Spleen (tissue), 11 donors: ENCODE data around the gene BIRC5. TPM values are rescaled to one million over a fixed set of nuclear protein-coding genes. Genes with fewer than 3 reads are reported as not detected.
"Not testable (repeated sequence)": the region's sequence is repeated elsewhere in the genome, so short reads cannot be mapped to it uniquely, and the experiment has no call there.

Experiments
- DNase-seq: peaks from one replicate; pipeline ENCODE4 v3.0.0-alpha.2; 2020
- H3K27ac ChIP-seq, 8 donors: fragments of 200-600 bp; sonication (generic) in 7 of 8; 1 replicate in 4 of 8; 2 replicates in 4 of 8; pipeline versions ENCODE4 v1.5.0 to v1.8.0; 2016 to 2021; ENCODE audit warnings: inconsistent platforms in 4 of 8, mild to moderate bottlenecking in 4 of 8, moderate library complexity in 1 of 8
- H3K27me3 ChIP-seq, 7 donors: fragments of 200-600 bp; sonication (generic) in 6 of 7; replicated peaks in 1 of 7; 1 replicate in 4 of 7; 2 replicates in 3 of 7; pipeline versions ENCODE4 v1.5.0 to v1.8.0; 2016 to 2021; ENCODE audit warnings: inconsistent platforms in 3 of 7, mild to moderate bottlenecking in 1 of 7
- H3K36me3 ChIP-seq, 6 donors: fragments of 200-600 bp; sonication (generic) in 5 of 6; 1 replicate in 4 of 6; 2 replicates in 2 of 6; pipeline versions ENCODE4 v1.5.0 to v1.8.0; 2016 to 2021; ENCODE audit warnings: inconsistent platforms in 2 of 6
- H3K4me1 ChIP-seq, 6 donors: fragments of 200-600 bp; sonication (generic) in 5 of 6; 1 replicate in 3 of 6; 2 replicates in 3 of 6; pipeline versions ENCODE4 v1.5.0 to v1.8.0; 2016 to 2021; ENCODE audit warnings: inconsistent platforms in 3 of 6
- H3K4me3 ChIP-seq, 8 donors: fragments of 200-600 bp; sonication (generic) in 7 of 8; 1 replicate in 4 of 8; 2 replicates in 4 of 8; pipeline versions ENCODE4 v1.5.0 to v1.8.0; 2016 to 2021; ENCODE audit warnings: inconsistent platforms in 4 of 8, mild to moderate bottlenecking in 4 of 8, moderate library complexity in 2 of 8
- H3K9me3 ChIP-seq, 8 donors: fragments of 200-600 bp; sonication (generic) in 7 of 8; 1 replicate in 4 of 8; 2 replicates in 4 of 8; pipeline versions ENCODE4 v1.5.0 to v1.8.0; 2016 to 2021; ENCODE audit warnings: inconsistent platforms in 4 of 8
- CTCF ChIP-seq, 11 experiments: fragments of 200-600 bp in 7 of 11; fragments of 450-650 bp in 4 of 11; sonication (generic) in 4 of 11; IDR thresholded peaks in 8 of 11; conservative IDR thresholded peaks in 3 of 11; 1 replicate in 7 of 11; 2 replicates in 4 of 11; pipeline versions ENCODE4 v1.4.0 to v1.8.0; 2016 to 2021; ENCODE audit warnings: antibody characterized with exemption in 11 of 11, inconsistent platforms in 4 of 11, mild to moderate bottlenecking in 1 of 11
- POLR2A ChIP-seq, 3 donors: fragments of 450-650 bp; IDR thresholded peaks; one replicate each; pipeline ENCODE4 v1.5.1; 2017; ENCODE audit warnings: antibody characterized with exemption in 3 of 3, mild to moderate bottlenecking in 1 of 3
- POLR2AphosphoS5 ChIP-seq, 3 donors: sonication (generic); formaldehyde crosslinking; IDR thresholded peaks; one replicate each; pipeline ENCODE4 v1.5.1; 2017; ENCODE audit warnings: antibody characterized with exemption in 3 of 3
- WGBS, 5 donors: extraction: QIAGEN DNeasy Blood & Tissue Kit in 3 of 5; methylation state at CpG; one replicate each; pipeline versions ENCODE4 v1.1.5 to v1.1.7; 2013 to 2018; 5-methylcytosine and 5-hydroxymethylcytosine counted together
- intact Hi-C: fragments of 100-400 bp; cut with DNase I; formaldehyde crosslinking; loops from one replicate; pipeline ENCODE4 v1.15.0; 2023; ENCODE audit warnings: low total_unique reads
- polyA plus RNA-seq, 3 donors: library from polyadenylated mRNA; stranded (reverse); fragments of 200-250 nt; gene quantifications; one replicate each; pipeline ENCODE4 v1.2.1, GENCODE V29; 2013
- total RNA-seq, 7 donors: library from RNA; depleted of rRNA in 3 of 7; stranded (reverse); fragments of >200 nt in 3 of 7; fragmentation: NEBNext Ultra II Directional in 4 of 7; extraction: Animal tissue kit (Norgen Biotek cat#: 25700) in 4 of 7; gene quantifications; one replicate each; pipeline versions ENCODE4 v1.1.0 to v1.2.1, GENCODE V29; 2016 to 2021
- donor health status: healthy with polysubstance abuse.
- donor health status: DM: no; HTN: no; CAD: no; lungs with moderate emphysema.
- donor health status: DM: no; HTN: no; CAD: no.
- donor health status: Bipolar disorder and iron deficiency.
- donor health status: healthy.
- donor health status: DM: no; HTN: no; CAD: no.
- donor health status: DM: yes; HTN: yes; CAD: no.

The BIRC5 gene
- total and polyA plus RNA-seq, 10 donors, result 2.1 to 11.9 (median 6.7) TPM

GRCh38 chr17:78250891-78251772 is 37.1 kb downstream of the BIRC5 start:
- TF ChIP-seq CTCF (IDR thresholded peaks at IDR 0.05 in 8 of 11, conservative IDR thresholded peaks at IDR 0.05 in 3 of 11) (peak; percentile 95 to 100 (median 99)), POLR2AphosphoS5 (IDR thresholded peaks at IDR 0.05) (peak; percentile 73 to 91 (median 78)), POLR2A (IDR thresholded peaks at IDR 0.05) (no peak)
- WGBS, 5 donors, result 14 to 41% (median 23%) methylated on average over 17 to 27 of the region's 27 CpGs
- intact Hi-C loops, result loop anchor here (5.0 kb wide), 1 partner anchor 139 kb away; no protein-coding TSS in a partner anchor
- Histone ChIP-seq H3K36me3 (no peaks in the 10 kb centered on the region), H3K27me3 (no peaks in the 10 kb centered on the region), H3K27ac (peak overlapping the region in 5 of 8 donors; percentile 25 to 94 (median 71)), H3K4me3 (peak overlapping the region in 4 of 8 donors; percentile 7 to 50 (median 14)), H3K4me1 (peaks cover 32 to 77% (median 50%) of the 10 kb centered on the region in 6 donors), H3K9me3 (no peaks in the 10 kb centered on the region)
- DNase-seq, result peak; percentile 98

GRCh38 chr17:78251773-78252103 is 37.7 kb downstream of the BIRC5 start:
- H3K27ac ChIP-seq, result peak overlapping the region in 4 of 8 donors; percentile 42 to 94 (median 75)
- no peaks in the 10 kb centered on the region for H3K27me3 ChIP-seq
- WGBS, 5 donors, result 37 to 57% (median 50%) methylated on average over 5 to 6 of the region's 6 CpGs
- no peak for DNase-seq
- intact Hi-C loops, result loop anchor here (5.0 kb wide), 1 partner anchor 139 kb away; no protein-coding TSS in a partner anchor
- no peaks in the 10 kb centered on the region for H3K9me3 ChIP-seq
- peak overlapping the region in 5 of 8 donors; percentile 5 to 50 (median 13) for H3K4me3 ChIP-seq
- TF ChIP-seq POLR2A (IDR thresholded peaks at IDR 0.05), result no peak
- TF ChIP-seq CTCF (IDR thresholded peaks at IDR 0.05 in 8 of 11, conservative IDR thresholded peaks at IDR 0.05 in 3 of 11), result no peak
- TF ChIP-seq POLR2AphosphoS5 (IDR thresholded peaks at IDR 0.05), result no peak
- H3K4me1 ChIP-seq, result peaks cover 32 to 84% (median 56%) of the 10 kb centered on the region in 6 donors
- no peaks in the 10 kb centered on the region for H3K36me3 ChIP-seq

- Histone ChIP-seq H3K27me3 (no peaks in the 10 kb centered on the region), H3K4me3 (peak overlapping the region in 5 of 8 donors; percentile 5 to 50 (median 13)), H3K9me3 (no peaks in the 10 kb centered on the region), H3K4me1 (peaks cover 32 to 88% (median 60%) of the 10 kb centered on the region in 6 donors), H3K36me3 (no peaks in the 10 kb centered on the region), H3K27ac (peak overlapping the region in 7 of 8 donors; percentile 22 to 94 (median 57))
- peak; percentile 68 to 84 (median 83) for TF ChIP-seq POLR2AphosphoS5 (IDR thresholded peaks at IDR 0.05)
- TF ChIP-seq POLR2A (IDR thresholded peaks at IDR 0.05), result no peak
- WGBS, 5 donors, result 24 to 65% (median 46%) methylated on average over 5 to 12 of the region's 12 CpGs
- intact Hi-C loops, result loop anchor here (5.0 kb wide), 1 partner anchor 140 kb away; no protein-coding TSS in a partner anchor
- DNase-seq, result peak; percentile 92
Observed at GRCh38 chr17:78252111-78252634, 38.1 kb downstream of the BIRC5 start.

GRCh38 chr17:78252701-78253635 is 38.9 kb downstream of the BIRC5 start:
- DNase-seq, result peak; percentile 82
- Histone ChIP-seq H3K27ac (peak overlapping the region in 7 of 8 donors; percentile 22 to 94 (median 57)), H3K36me3 (no peaks in the 10 kb centered on the region), H3K4me1 (peaks cover 37 to 94% (median 68%) of the 10 kb centered on the region in 6 donors), H3K9me3 (no peaks in the 10 kb centered on the region), H3K27me3 (no peaks in the 10 kb centered on the region), H3K4me3 (peak overlapping the region in 1 of 8 donors; percentile 50)
- 70 to 81% (median 78%) methylated on average over 13 to 15 of the region's 15 CpGs for WGBS, 5 donors
- intact Hi-C loops, result loop anchor here (5.0 kb wide), 1 partner anchor 141 kb away; no protein-coding TSS in a partner anchor
- no peak for TF ChIP-seq POLR2AphosphoS5 (IDR thresholded peaks at IDR 0.05)

- peak overlapping the region in 6 of 8 donors; percentile 90 to 96 (median 92) for H3K27ac ChIP-seq
- not testable (repeated sequence) for DNase-seq, H3K27me3 ChIP-seq, H3K9me3 ChIP-seq, H3K36me3 ChIP-seq
- intact Hi-C loops, result loop anchor here (5.0 kb wide), 1 partner anchor 141 kb away; no protein-coding TSS in a partner anchor
- 80 to 90% (median 86%) methylated on average over 12 of the region's 12 CpGs for WGBS, 5 donors
- peaks cover 42 to 94% (median 74%) of the 10 kb centered on the region in 6 donors for H3K4me1 ChIP-seq
- H3K4me3 ChIP-seq, result peak overlapping the region in 7 of 8 donors; percentile 69 to 99 (median 88)
Observed at GRCh38 chr17:78253636-78253945, 39.5 kb downstream of the BIRC5 start.
